Measurements from ENCODE around the gene MR1.

MR1 gene

GRCh38 chr1:181108304-181108867 lies 74.6 kb downstream of the MR1 start:
- DNase-seq (ENCODE audit: low read depth) = no peak

- no peak for DNase-seq (ENCODE audit: low read depth)
Observed at GRCh38 chr1:181110013-181110412, 76.2 kb downstream of the MR1 start.
